ENCODE results near the gene KCNJ6. TPM values are rescaled to one million over a fixed set of nuclear protein-coding genes. Genes with fewer than 3 reads are reported as not detected.

The KCNJ6 gene
- total RNA-seq, 1 experiment from 2014 or later, result not detected

- Histone ChIP-seq H3K36me3 (ENCODE audit: control insufficient read depth in 1 of 2, insufficient read depth in 2 of 2, low read length in 2 of 2) (no peaks in the 10 kb centered on the region), H4K20me1 (ENCODE audit: insufficient read depth) (no peaks in the 10 kb centered on the region), H3K27ac (ENCODE audit: low read depth, low read length) (no peak overlapping the region), H3K79me2 (ENCODE audit: insufficient read depth, low read length) (no peaks in the 10 kb centered on the region), H3K9ac (ENCODE audit: low read length) (no peak overlapping the region), H3K4me2 (ENCODE audit: low read length) (no peak overlapping the region), H3K4me1 (ENCODE audit: control insufficient read depth in 1 of 2, insufficient read depth in 2 of 2, low read length in 2 of 2) (no peaks in the 10 kb centered on the region), H3K4me3 (replicated peaks in 1 of 2; ENCODE audit: low read depth in 1 of 2, low read length in 2 of 2) (no peak overlapping the region), H3K27me3 (ENCODE audit: insufficient read depth, low read length) (no peaks in the 10 kb centered on the region), H3K9me3 (ENCODE audit: control insufficient read depth in 1 of 2, insufficient read depth in 1 of 2, low read depth in 1 of 2, low read length in 2 of 2) (no peaks in the 10 kb centered on the region), H3K9me2 (ENCODE audit: insufficient read depth) (no peaks in the 10 kb centered on the region), H2AFZ (ENCODE audit: low read depth, low read length, poor library complexity, severe bottlenecking) (no peak overlapping the region)
- RAD21 ChIA-PET (ENCODE audit: low non-redundant PET in 1 of 2, low total read pairs in 2 of 2, uncharacterized antibody in 2 of 2, unreplicated experiment in 2 of 2), result no interaction called here
- DNase-seq (ENCODE audit: low read depth, low spot score) (no peak), ATAC-seq (no peak)
- no peak for TF ChIP-seq CBX3 (IDR thresholded peaks at IDR 0.05; ENCODE audit: low read depth)
- BruUV-seq (replicated peaks), result no TSS peak
- POLR2A ChIA-PET, result no interaction called here
- intact Hi-C loops (cut with micrococcal nuclease), result no loop called here
- CTCF ChIA-PET, result no interaction called here
These were observed 146.6 kb downstream of the KCNJ6 start for GRCh38 chr21:37769656-37770055.

GRCh38 chr21:37767984-37768383 lies 148.3 kb downstream of the KCNJ6 start:
- H2AFZ ChIP-seq (ENCODE audit: low read depth, low read length, poor library complexity, severe bottlenecking), result no peak overlapping the region

More at GRCh38 chr21:37767984-37768383, 148.3 kb downstream of the KCNJ6 start:
- Histone ChIP-seq H3K4me3 (replicated peaks in 1 of 2; ENCODE audit: low read depth in 1 of 2, low read length in 2 of 2) (no peak overlapping the region), H3K9ac (ENCODE audit: low read length) (no peak overlapping the region), H3K27ac (ENCODE audit: low read depth, low read length) (no peak overlapping the region), H3K27me3 (ENCODE audit: insufficient read depth, low read length) (no peaks in the 10 kb centered on the region), H3K4me2 (ENCODE audit: low read length) (no peak overlapping the region), H3K36me3 (ENCODE audit: control insufficient read depth in 1 of 2, insufficient read depth in 2 of 2, low read length in 2 of 2) (no peaks in the 10 kb centered on the region), H3K9me2 (ENCODE audit: insufficient read depth) (no peaks in the 10 kb centered on the region), H4K20me1 (ENCODE audit: insufficient read depth) (no peaks in the 10 kb centered on the region), H3K4me1 (ENCODE audit: control insufficient read depth in 1 of 2, insufficient read depth in 2 of 2, low read length in 2 of 2) (no peaks in the 10 kb centered on the region), H3K79me2 (ENCODE audit: insufficient read depth, low read length) (no peaks in the 10 kb centered on the region), H3K9me3 (ENCODE audit: control insufficient read depth in 1 of 2, insufficient read depth in 1 of 2, low read depth in 1 of 2, low read length in 2 of 2) (no peaks in the 10 kb centered on the region)
- ATAC-seq (no peak), DNase-seq (ENCODE audit: low read depth, low spot score) (no peak)
- intact Hi-C loops (cut with micrococcal nuclease), result no loop called here
- CTCF ChIA-PET, result no interaction called here
- no TSS peak for BruUV-seq (replicated peaks)
- TF ChIP-seq RAD21 (IDR thresholded peaks at IDR 0.05; ENCODE audit: low read depth) (no peak), REST (IDR thresholded peaks at IDR 0.05; ENCODE audit: low read depth) (no peak), SP1 (IDR thresholded peaks at IDR 0.05; ENCODE audit: low read depth) (no peak), SRF (IDR thresholded peaks at IDR 0.05; ENCODE audit: low read depth) (no peak), CEBPB (IDR thresholded peaks at IDR 0.05; ENCODE audit: low read depth) (no peak), CTCF (IDR thresholded peaks at IDR 0.05 in 2 of 3, conservative IDR thresholded peaks at IDR 0.05 in 1 of 3; ENCODE audit: borderline replicate concordance in 1 of 3, insufficient read depth in 1 of 3, low read depth in 2 of 3, low read length in 2 of 3) (no peak)
- POLR2A ChIA-PET, result interaction anchor here (0.6 kb wide), 1 partner anchor 208 kb away, joined by 3 read pairs; no protein-coding TSS in a partner anchor
- RAD21 ChIA-PET (ENCODE audit: low non-redundant PET in 1 of 2, low total read pairs in 2 of 2, uncharacterized antibody in 2 of 2, unreplicated experiment in 2 of 2), result no interaction called here

Data from HCT116 (cell line).